Neural cell (in vitro differentiated cells): ENCODE results near the gene PARP12. TPM values are rescaled to one million over a fixed set of nuclear protein-coding genes. Genes with fewer than 3 reads are reported as not detected.

Experiments used
- H2AFZ ChIP-seq: fragments of 200-600, 300-800 bp; sonication (generic), shearing (Covaris generic); 2 replicates; pipeline ENCODE4 v1.6.0; 2014; ENCODE audit warnings: low read depth, mild to moderate bottlenecking, antibody characterized with exemption, low read length, moderate library complexity
- H3F3A ChIP-seq: fragments of 200-600 bp; shearing (Covaris generic); 2 replicates; pipeline ENCODE4 v1.6.1; 2016; ENCODE audit warnings: mild to moderate bottlenecking, moderate library complexity, mixed read lengths, antibody characterized with exemption, low read length; ENCODE audit not compliant: insufficient read depth, poor library complexity, severe bottlenecking
- H3K27ac ChIP-seq: fragments of 200-600, 300-800 bp; sonication (generic), shearing (Covaris generic); 2 replicates; pipeline ENCODE4 v1.5.1; 2014; ENCODE audit warnings: mild to moderate bottlenecking, low read length, moderate library complexity
- H3K27me3 ChIP-seq: fragments of 300-800, 200-600 bp; sonication (generic), shearing (Covaris generic); 2 replicates; pipeline ENCODE4 v1.6.0; 2014; ENCODE audit warnings: mild to moderate bottlenecking, low read depth, low read length, moderate library complexity; ENCODE audit not compliant: insufficient read depth
- H3K36me3 ChIP-seq: fragments of 300-800, 200-600 bp; sonication (generic), shearing (Covaris generic); 2 replicates; pipeline ENCODE4 v1.5.1; 2014; ENCODE audit warnings: mild to moderate bottlenecking, antibody characterized with exemption, low read length, moderate library complexity; ENCODE audit not compliant: insufficient read depth
- H3K4me2 ChIP-seq: fragments of 300-800, 200-600 bp; sonication (generic), shearing (Covaris generic); 2 replicates; pipeline ENCODE4 v1.6.0; 2014; ENCODE audit warnings: mild to moderate bottlenecking, low read length
- H3K4me3 ChIP-seq: fragments of 300-800, 200-600 bp; sonication (generic), shearing (Covaris generic); 2 replicates; pipeline ENCODE4 v1.5.1; 2014; ENCODE audit warnings: mild to moderate bottlenecking, low read length, moderate library complexity
- H3K79me2 ChIP-seq: fragments of 200-600 bp; shearing (Covaris generic); replicated peaks from 2 replicates; pipeline ENCODE4 v1.6.0; 2014; ENCODE audit warnings: mild to moderate bottlenecking, low read length, moderate library complexity; ENCODE audit not compliant: insufficient read depth
- H3K9ac ChIP-seq: fragments of 300-800, 200-600 bp; sonication (generic), shearing (Covaris generic); 2 replicates; pipeline ENCODE4 v1.6.1; 2016; ENCODE audit warnings: mild to moderate bottlenecking, low read length, mixed read lengths
- H3K9me2 ChIP-seq: fragments of 200-600 bp; shearing (Covaris generic); 2 replicates; pipeline ENCODE4 v1.6.1; 2016; ENCODE audit warnings: mild to moderate bottlenecking, low read length, mixed read lengths; ENCODE audit not compliant: insufficient read depth
- H3K9me3 ChIP-seq: fragments of 200-600, 300-800 bp; sonication (generic), shearing (Covaris generic); 2 replicates; pipeline ENCODE4 v1.6.1; 2016; ENCODE audit warnings: mild to moderate bottlenecking, mixed run types, low read length, moderate library complexity, mixed read lengths
- H4K20me1 ChIP-seq: fragments of 200-600 bp; shearing (Covaris generic); 2 replicates; pipeline ENCODE4 v1.6.1; 2016; ENCODE audit warnings: mild to moderate bottlenecking, mixed run types; ENCODE audit not compliant: insufficient read depth
- CTCF ChIP-seq: fragments of 450-650 bp; IDR thresholded peaks from 2 replicates; pipeline ENCODE4 v1.5.1; 2014; ENCODE audit warnings: antibody characterized with exemption, mild to moderate bottlenecking, moderate library complexity; ENCODE audit not compliant: poor library complexity, severe bottlenecking
- EP300 ChIP-seq: fragments of 450-650 bp; conservative IDR thresholded peaks from 2 replicates; pipeline ENCODE4 v1.6.1; 2014; ENCODE audit warnings: antibody characterized with exemption, mild to moderate bottlenecking, moderate library complexity; ENCODE audit not compliant: poor library complexity, severe bottlenecking
- EZH2 ChIP-seq: fragments of 200-600, 300-800 bp; shearing (Covaris generic), sonication (generic); IDR thresholded peaks from 2 replicates; pipeline ENCODE4 v1.6.1; 2014; ENCODE audit warnings: antibody characterized with exemption, low read length, borderline replicate concordance, mild to moderate bottlenecking; ENCODE audit not compliant: insufficient read depth, poor library complexity, severe bottlenecking
- MXI1 ChIP-seq: fragments of 450-650 bp; conservative IDR thresholded peaks from 2 replicates; pipeline ENCODE4 v1.6.1; 2014; ENCODE audit warnings: antibody characterized with exemption, mild to moderate bottlenecking; ENCODE audit not compliant: poor library complexity, severe bottlenecking
- POLR2AphosphoS5 ChIP-seq: IDR thresholded peaks from 2 replicates; pipeline ENCODE4 v1.6.1; 2012
- RAD21 ChIP-seq: fragments of 450-650 bp; conservative IDR thresholded peaks from 2 replicates; pipeline ENCODE4 v1.6.1; 2014; ENCODE audit warnings: antibody characterized with exemption, mild to moderate bottlenecking, moderate library complexity
- SMC3 ChIP-seq: fragments of 450-650 bp; conservative IDR thresholded peaks from 2 replicates; pipeline ENCODE4 v1.6.1; 2014; ENCODE audit warnings: antibody characterized with exemption, mild to moderate bottlenecking, moderate library complexity; ENCODE audit not compliant: poor library complexity
- TAF1 ChIP-seq: IDR thresholded peaks from 2 replicates; pipeline ENCODE4 v1.6.1; 2012; ENCODE audit warnings: low read depth
- polyA plus RNA-seq: library from polyadenylated mRNA; depleted of rRNA; stranded (reverse); fragments of >200 nt; gene quantifications from 2 replicates; pipeline ENCODE4 v1.2.3, GENCODE V29; 2014
- TF ChIP-seq, protein P1 (sequence below): IDR thresholded peaks from 2 replicates; pipeline ENCODE4 v1.6.1; 2012; ENCODE audit warnings: borderline replicate concordance

The PARP12 gene
- polyA plus RNA-seq, 1 donor from 2014 or later = not detected

DNA sequence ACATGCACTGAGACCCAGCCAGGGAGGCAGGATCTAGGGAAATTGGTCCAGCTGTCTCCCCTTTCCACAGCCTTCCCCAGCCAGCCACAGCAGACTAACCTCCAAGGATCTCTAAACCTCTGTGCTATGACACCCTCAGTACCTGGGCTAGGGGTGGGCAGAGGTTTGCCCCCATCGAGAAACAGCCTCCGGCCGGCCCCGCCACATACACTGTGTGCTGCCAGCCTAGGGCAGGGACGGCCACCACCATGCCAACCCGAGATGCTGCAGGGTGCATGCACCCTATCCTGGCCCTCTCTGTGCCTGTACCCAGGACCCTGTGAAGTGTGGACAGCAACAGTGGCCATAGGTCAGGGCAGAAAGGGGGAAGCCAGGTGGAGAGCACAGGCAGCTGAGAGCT lies 58.1 kb downstream of the PARP12 start:
- Histone ChIP-seq H3K9me2 (no peaks in the 10 kb centered on the region), H3F3A (no peaks in the 10 kb centered on the region), H3K9ac (no peak overlapping the region), H3K36me3 (no peaks in the 10 kb centered on the region), H4K20me1 (no peaks in the 10 kb centered on the region), H3K27ac (no peak overlapping the region), H3K4me3 (no peak overlapping the region), H3K79me2 (no peaks in the 10 kb centered on the region), H3K27me3 (no peaks in the 10 kb centered on the region), H2AFZ (no peak overlapping the region), H3K4me2 (no peak overlapping the region), H3K9me3 (no peaks in the 10 kb centered on the region)
- TF ChIP-seq POLR2AphosphoS5 (no peak), TAF1 (no peak), SMC3 (no peak), EP300 (no peak), CTCF (no peak), RAD21 (no peak), EZH2 (no peak), MXI1 (no peak)
- TF ChIP-seq, protein P1, sequence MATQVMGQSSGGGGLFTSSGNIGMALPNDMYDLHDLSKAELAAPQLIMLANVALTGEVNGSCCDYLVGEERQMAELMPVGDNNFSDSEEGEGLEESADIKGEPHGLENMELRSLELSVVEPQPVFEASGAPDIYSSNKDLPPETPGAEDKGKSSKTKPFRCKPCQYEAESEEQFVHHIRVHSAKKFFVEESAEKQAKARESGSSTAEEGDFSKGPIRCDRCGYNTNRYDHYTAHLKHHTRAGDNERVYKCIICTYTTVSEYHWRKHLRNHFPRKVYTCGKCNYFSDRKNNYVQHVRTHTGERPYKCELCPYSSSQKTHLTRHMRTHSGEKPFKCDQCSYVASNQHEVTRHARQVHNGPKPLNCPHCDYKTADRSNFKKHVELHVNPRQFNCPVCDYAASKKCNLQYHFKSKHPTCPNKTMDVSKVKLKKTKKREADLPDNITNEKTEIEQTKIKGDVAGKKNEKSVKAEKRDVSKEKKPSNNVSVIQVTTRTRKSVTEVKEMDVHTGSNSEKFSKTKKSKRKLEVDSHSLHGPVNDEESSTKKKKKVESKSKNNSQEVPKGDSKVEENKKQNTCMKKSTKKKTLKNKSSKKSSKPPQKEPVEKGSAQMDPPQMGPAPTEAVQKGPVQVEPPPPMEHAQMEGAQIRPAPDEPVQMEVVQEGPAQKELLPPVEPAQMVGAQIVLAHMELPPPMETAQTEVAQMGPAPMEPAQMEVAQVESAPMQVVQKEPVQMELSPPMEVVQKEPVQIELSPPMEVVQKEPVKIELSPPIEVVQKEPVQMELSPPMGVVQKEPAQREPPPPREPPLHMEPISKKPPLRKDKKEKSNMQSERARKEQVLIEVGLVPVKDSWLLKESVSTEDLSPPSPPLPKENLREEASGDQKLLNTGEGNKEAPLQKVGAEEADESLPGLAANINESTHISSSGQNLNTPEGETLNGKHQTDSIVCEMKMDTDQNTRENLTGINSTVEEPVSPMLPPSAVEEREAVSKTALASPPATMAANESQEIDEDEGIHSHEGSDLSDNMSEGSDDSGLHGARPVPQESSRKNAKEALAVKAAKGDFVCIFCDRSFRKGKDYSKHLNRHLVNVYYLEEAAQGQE = no peak

GRCh38 chr7:140003913-140004382 lies 58.8 kb downstream of the PARP12 start:
- Histone ChIP-seq H3K79me2 (no peaks in the 10 kb centered on the region), H3F3A (no peaks in the 10 kb centered on the region), H4K20me1 (no peaks in the 10 kb centered on the region), H3K4me2 (no peak overlapping the region), H3K9ac (no peak overlapping the region), H2AFZ (no peak overlapping the region), H3K9me2 (no peaks in the 10 kb centered on the region), H3K4me3 (no peak overlapping the region), H3K36me3 (no peaks in the 10 kb centered on the region), H3K27me3 (no peaks in the 10 kb centered on the region), H3K27ac (no peak overlapping the region), H3K9me3 (no peaks in the 10 kb centered on the region)
- TF ChIP-seq CTCF (peak; percentile 60), SMC3 (peak; percentile 62), EZH2 (no peak), TAF1 (no peak), RAD21 (peak; percentile 62), EP300 (no peak), MXI1 (no peak), POLR2AphosphoS5 (no peak)
